Lower lobe of right lung (tissue), 2 donors: ENCODE measurements around the gene NCAPD3. TPM values are rescaled to one million over a fixed set of nuclear protein-coding genes. Genes with fewer than 3 reads are reported as not detected.

Source experiments
- ATAC-seq, 2 donors: fragments of 200-7000 bp; cut with Tn5 transposase; one replicate each; pipeline ENCODE4 v1.9.1; 2020 to 2022; ENCODE audit warnings: mild to moderate bottlenecking in 2 of 2, moderate library complexity in 2 of 2
- DNase-seq: peaks from one replicate; pipeline ENCODE4 v3.0.0-alpha.2; 2020
- H3K27ac ChIP-seq: fragments of 200-600 bp; one replicate; pipeline ENCODE4 v1.8.0; 2022
- H3K27me3 ChIP-seq: fragments of 200-600 bp; one replicate; pipeline ENCODE4 v1.8.0; 2022; ENCODE audit warnings: low read depth
- H3K36me3 ChIP-seq: fragments of 200-600 bp; one replicate; pipeline ENCODE4 v1.8.0; 2022; ENCODE audit warnings: mild to moderate bottlenecking
- H3K4me1 ChIP-seq: fragments of 200-600 bp; one replicate; pipeline ENCODE4 v1.8.0; 2022
- H3K4me3 ChIP-seq: fragments of 200-600 bp; one replicate; pipeline ENCODE4 v1.8.0; 2022; ENCODE audit warnings: mild to moderate bottlenecking
- H3K9me3 ChIP-seq: fragments of 200-600 bp; one replicate; pipeline ENCODE4 v1.8.0; 2022
- CTCF ChIP-seq: fragments of 200-600 bp; IDR thresholded peaks from one replicate; pipeline ENCODE4 v1.8.0; 2022; ENCODE audit warnings: antibody characterized with exemption, mild to moderate bottlenecking
- intact Hi-C: fragments of 100-400 bp; cut with DNase I; formaldehyde crosslinking; loops from one replicate; pipeline ENCODE4 v1.11.0; 2022
- total RNA-seq: library from RNA; stranded (reverse); fragmentation: NEBNext Ultra II Directional; extraction: Animal tissue kit (Norgen Biotek cat#: 25700); gene quantifications from one replicate; pipeline ENCODE4 v1.2.1, GENCODE V29; 2021
- donor health status: DM: no; HTN: yes; CAD: no; lungs with severe emphysema.

The NCAPD3 gene
- total RNA-seq, 1 donor from 2014 or later, result 17.6 TPM

- H3K27me3 ChIP-seq, result no peaks in the 10 kb centered on the region
- no peaks in the 10 kb centered on the region for H3K9me3 ChIP-seq
- peaks cover 71% of the 10 kb centered on the region for H3K36me3 ChIP-seq
- ATAC-seq, result no peak
- intact Hi-C loops, result no loop called here
- TF ChIP-seq CTCF, result no peak
- DNase-seq, result no peak
- no peaks in the 10 kb centered on the region for H3K4me1 ChIP-seq
- no peak overlapping the region for H3K27ac ChIP-seq
- H3K4me3 ChIP-seq, result no peak overlapping the region
Measured at GRCh38 chr11:134181707-134182106, 42.1 kb downstream of the NCAPD3 start.

GRCh38 chr11:134178032-134178674 lies 45.6 kb downstream of the NCAPD3 start:
- no peak for ATAC-seq
- no peak for DNase-seq
- intact Hi-C loops, result no loop called here
- no peak for TF ChIP-seq CTCF
- H3K4me1 ChIP-seq, result no peaks in the 10 kb centered on the region
- no peaks in the 10 kb centered on the region for H3K27me3 ChIP-seq
- H3K27ac ChIP-seq, result no peak overlapping the region
- H3K4me3 ChIP-seq, result no peak overlapping the region
- no peaks in the 10 kb centered on the region for H3K9me3 ChIP-seq
- H3K36me3 ChIP-seq, result peaks cover 89% of the 10 kb centered on the region

- Histone ChIP-seq H3K27ac (no peak overlapping the region), H3K4me3 (no peak overlapping the region), H3K4me1 (no peaks in the 10 kb centered on the region), H3K36me3 (peaks cover 83% of the 10 kb centered on the region), H3K27me3 (no peaks in the 10 kb centered on the region), H3K9me3 (no peaks in the 10 kb centered on the region)
- no peak for ATAC-seq
- TF ChIP-seq CTCF, result no peak
- intact Hi-C loops, result no loop called here
- DNase-seq, result no peak
Measured at GRCh38 chr11:134176284-134176683, 47.5 kb downstream of the NCAPD3 start.

DNA sequence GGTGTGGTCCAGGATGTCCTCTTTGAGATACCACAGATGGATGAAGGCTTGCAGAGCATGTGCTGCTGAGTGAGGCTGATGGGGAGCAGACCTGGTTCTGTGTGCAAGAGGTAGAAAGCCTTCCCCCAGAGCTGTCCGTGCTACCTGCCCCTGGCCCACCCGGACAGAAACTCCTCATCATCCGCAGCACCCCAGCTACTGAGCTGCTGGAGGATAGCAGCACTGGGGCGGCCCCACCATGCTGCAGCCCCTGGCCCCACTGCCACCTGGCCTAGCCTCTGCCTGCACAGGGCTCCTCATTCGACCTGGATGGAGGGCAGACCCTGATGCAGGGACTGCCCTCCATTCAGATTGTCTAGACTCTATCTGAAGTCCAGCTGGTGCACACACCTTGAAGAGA lies 50.5 kb downstream of the NCAPD3 start:
- intact Hi-C loops, result no loop called here
- Histone ChIP-seq H3K4me3 (no peak overlapping the region), H3K36me3 (peaks cover 77% of the 10 kb centered on the region), H3K27ac (no peak overlapping the region), H3K27me3 (no peaks in the 10 kb centered on the region), H3K9me3 (no peaks in the 10 kb centered on the region), H3K4me1 (no peaks in the 10 kb centered on the region)
- ATAC-seq (no peak), DNase-seq (no peak)
- no peak for TF ChIP-seq CTCF

DNA sequence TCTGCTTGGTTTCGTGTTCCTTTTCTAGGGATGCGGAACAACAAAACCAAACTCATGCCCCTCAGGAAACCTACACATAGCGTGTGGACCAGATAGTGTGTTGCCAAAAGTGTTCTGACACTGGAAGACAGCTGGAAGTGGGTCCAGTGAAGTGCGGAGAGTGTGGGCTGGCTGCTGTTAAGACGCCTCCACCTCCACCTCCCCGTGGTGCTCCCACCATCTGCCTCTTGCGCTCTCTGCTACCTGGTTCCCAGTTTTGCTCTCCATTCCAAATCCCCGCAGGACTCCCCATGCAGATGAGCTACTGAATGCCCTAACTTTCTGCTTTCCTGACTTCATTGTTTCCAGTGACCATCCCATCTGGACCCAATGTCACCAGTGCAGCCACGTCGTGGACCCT lies 51.8 kb downstream of the NCAPD3 start:
- DNase-seq, result no peak
- H3K27ac ChIP-seq, result no peak overlapping the region
- intact Hi-C loops, result no loop called here

More for the DNA sequence above, 51.8 kb downstream of the NCAPD3 start:
- Histone ChIP-seq H3K9me3 (no peaks in the 10 kb centered on the region), H3K4me1 (no peaks in the 10 kb centered on the region), H3K36me3 (peaks cover 71% of the 10 kb centered on the region), H3K27me3 (no peaks in the 10 kb centered on the region), H3K4me3 (no peak overlapping the region)
- no peak for ATAC-seq
- TF ChIP-seq CTCF, result no peak
